HPDE6-E6E7 (cell line): ENCODE results near the gene PPP6R3.
A peak's percentile ranks its signal among the peaks of the same experiment; 100 is the strongest.
"Not testable (repeated sequence)": the region's sequence is repeated elsewhere in the genome, so short reads cannot be mapped to it uniquely, and the experiment has no call there.

Experiments used
- DNase-seq: peaks from one replicate; pipeline ENCODE4 v3.0.0; 2011; ENCODE audit warnings: missing footprints; ENCODE audit errors: extremely low spot score

The PPP6R3 gene

GRCh38 chr11:68598816-68599653 lies 138.5 kb downstream of the PPP6R3 start:
- no peak for DNase-seq

GRCh38 chr11:68601147-68601546 lies 140.6 kb downstream of the PPP6R3 start:
- DNase-seq, result no peak

GRCh38 chr11:68609761-68610160 lies 149.2 kb downstream of the PPP6R3 start:
- no peak for DNase-seq

- no peak for DNase-seq
Observed at GRCh38 chr11:68610452-68611116, 150.0 kb downstream of the PPP6R3 start.

GRCh38 chr11:68615657-68616056 lies 155.1 kb downstream of the PPP6R3 start:
- DNase-seq, result no peak

- DNase-seq, result no peak
Observed at GRCh38 chr11:68617925-68618809, 157.6 kb downstream of the PPP6R3 start.

- no peak for DNase-seq
Observed at GRCh38 chr11:68621826-68622225, 161.3 kb downstream of the PPP6R3 start.

GRCh38 chr11:68623706-68624105 lies 163.2 kb downstream of the PPP6R3 start:
- DNase-seq, result not testable (repeated sequence)

GRCh38 chr11:68625069-68625468 lies 164.5 kb downstream of the PPP6R3 start:
- not testable (repeated sequence) for DNase-seq

GRCh38 chr11:68626236-68626635 lies 165.7 kb downstream of the PPP6R3 start:
- not testable (repeated sequence) for DNase-seq

- DNase-seq, result not testable (repeated sequence)
Observed at GRCh38 chr11:68628837-68629236, 168.3 kb downstream of the PPP6R3 start.

GRCh38 chr11:68632375-68632774 lies 171.8 kb downstream of the PPP6R3 start:
- not testable (repeated sequence) for DNase-seq

GRCh38 chr11:68632802-68633201 lies 172.2 kb downstream of the PPP6R3 start:
- peak; percentile 51 for DNase-seq

- not testable (repeated sequence) for DNase-seq
Observed at GRCh38 chr11:68634606-68635005, 174.1 kb downstream of the PPP6R3 start.

GRCh38 chr11:68635172-68635571 lies 174.6 kb downstream of the PPP6R3 start:
- not testable (repeated sequence) for DNase-seq

GRCh38 chr11:68635883-68636282 lies 175.3 kb downstream of the PPP6R3 start:
- not testable (repeated sequence) for DNase-seq

- not testable (repeated sequence) for DNase-seq
Observed at GRCh38 chr11:68639322-68639721, 178.8 kb downstream of the PPP6R3 start.

GRCh38 chr11:68641880-68642279 lies 181.3 kb downstream of the PPP6R3 start:
- DNase-seq, result no peak

- no peak for DNase-seq
Observed at GRCh38 chr11:68643585-68643984, 183.0 kb downstream of the PPP6R3 start.

- DNase-seq, result no peak
Observed at GRCh38 chr11:68646832-68647231, 186.3 kb downstream of the PPP6R3 start.

- DNase-seq, result no peak
Observed at GRCh38 chr11:68649851-68650555, 189.5 kb downstream of the PPP6R3 start.
